ENCODE results near the gene SUPT20HL2.
A peak's percentile ranks its signal among the peaks of the same experiment; 100 is the strongest.
"Not testable (repeated sequence)": the region's sequence is repeated elsewhere in the genome, so short reads cannot be mapped to it uniquely, and the experiment has no call there.

Gene SUPT20HL2

GRCh38 chrX:24309580-24310374, 4.1 kb downstream of the SUPT20HL2 start:
- DNase-seq, result not testable (repeated sequence)

- not testable (repeated sequence) for DNase-seq
Measured at GRCh38 chrX:24308803-24309202, 5.1 kb downstream of the SUPT20HL2 start.

- DNase-seq, result no peak
Measured at GRCh38 chrX:24306440-24306839, 7.4 kb downstream of the SUPT20HL2 start.

DNA sequence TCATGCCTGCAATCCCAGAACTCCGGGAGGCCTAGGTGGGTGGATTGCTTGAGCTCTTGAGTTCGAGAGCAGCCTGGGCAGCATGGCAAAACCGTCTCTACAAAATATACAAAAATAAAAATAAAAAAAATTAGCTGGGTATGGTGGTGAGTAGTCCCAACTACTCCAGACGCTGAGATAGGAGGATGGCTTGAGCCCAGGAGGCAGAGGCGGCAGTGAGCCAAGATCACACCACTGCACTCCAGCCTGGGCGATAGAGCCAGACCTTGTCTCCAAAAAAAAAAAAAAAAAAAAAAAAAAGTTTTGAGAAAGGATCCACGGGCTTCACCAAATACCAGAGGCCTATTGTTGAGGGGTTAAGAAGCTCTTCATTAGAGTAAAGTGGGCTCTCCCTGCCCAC, 8.0 kb downstream of the SUPT20HL2 start:
- DNase-seq, result no peak

GRCh38 chrX:24301806-24302205, 12.1 kb downstream of the SUPT20HL2 start:
- no peak for DNase-seq

DNA sequence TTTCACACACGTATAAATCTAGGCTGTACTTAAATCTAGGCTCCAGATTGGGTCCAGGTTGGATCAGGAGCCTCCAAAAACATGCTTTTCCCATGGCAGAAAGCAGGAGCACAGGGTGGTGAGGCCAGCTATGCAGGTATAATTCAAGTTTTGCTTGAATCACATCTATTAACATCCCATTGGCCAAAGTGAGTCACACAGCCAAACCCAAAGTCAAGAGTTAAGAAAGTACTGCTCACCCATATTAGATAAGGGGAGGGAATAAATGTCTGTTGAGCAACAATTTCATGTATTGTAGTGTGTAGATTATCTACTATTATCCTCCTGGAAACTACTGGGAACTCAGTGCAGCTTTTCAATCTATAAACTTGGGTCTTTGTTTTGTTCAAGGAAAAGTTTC, 12.8 kb downstream of the SUPT20HL2 start:
- no peak for DNase-seq

GRCh38 chrX:24298191-24298590, 15.7 kb downstream of the SUPT20HL2 start:
- DNase-seq, result no peak

- peak; percentile 56 for DNase-seq
Measured at GRCh38 chrX:24294619-24295018, 19.2 kb downstream of the SUPT20HL2 start.

DNA sequence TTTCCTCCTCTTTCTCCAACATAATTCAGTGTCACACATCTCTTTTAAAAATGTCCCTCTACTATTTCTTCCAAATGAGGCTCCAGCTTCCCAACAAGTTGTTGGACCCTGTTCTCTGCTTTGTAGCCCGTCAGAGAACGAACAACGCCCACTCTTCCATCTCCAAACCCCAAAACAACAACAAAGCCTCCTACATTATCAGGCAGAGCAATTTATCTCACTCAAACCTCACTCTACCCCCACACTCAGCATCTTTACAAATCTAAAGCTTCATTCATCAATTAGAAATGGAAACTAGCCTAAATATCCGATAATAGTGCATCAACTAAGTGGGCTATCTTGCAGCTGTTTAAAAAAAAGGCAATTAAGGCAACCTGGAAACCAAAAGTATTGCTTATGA, 20.5 kb downstream of the SUPT20HL2 start:
- no peak for DNase-seq

GRCh38 chrX:24292353-24292752, 21.5 kb downstream of the SUPT20HL2 start:
- DNase-seq, result no peak

- DNase-seq, result no peak
Measured at GRCh38 chrX:24285082-24285481, 28.8 kb downstream of the SUPT20HL2 start.

- DNase-seq, result no peak
Measured at GRCh38 chrX:24283127-24283794, 30.6 kb downstream of the SUPT20HL2 start.

DNA sequence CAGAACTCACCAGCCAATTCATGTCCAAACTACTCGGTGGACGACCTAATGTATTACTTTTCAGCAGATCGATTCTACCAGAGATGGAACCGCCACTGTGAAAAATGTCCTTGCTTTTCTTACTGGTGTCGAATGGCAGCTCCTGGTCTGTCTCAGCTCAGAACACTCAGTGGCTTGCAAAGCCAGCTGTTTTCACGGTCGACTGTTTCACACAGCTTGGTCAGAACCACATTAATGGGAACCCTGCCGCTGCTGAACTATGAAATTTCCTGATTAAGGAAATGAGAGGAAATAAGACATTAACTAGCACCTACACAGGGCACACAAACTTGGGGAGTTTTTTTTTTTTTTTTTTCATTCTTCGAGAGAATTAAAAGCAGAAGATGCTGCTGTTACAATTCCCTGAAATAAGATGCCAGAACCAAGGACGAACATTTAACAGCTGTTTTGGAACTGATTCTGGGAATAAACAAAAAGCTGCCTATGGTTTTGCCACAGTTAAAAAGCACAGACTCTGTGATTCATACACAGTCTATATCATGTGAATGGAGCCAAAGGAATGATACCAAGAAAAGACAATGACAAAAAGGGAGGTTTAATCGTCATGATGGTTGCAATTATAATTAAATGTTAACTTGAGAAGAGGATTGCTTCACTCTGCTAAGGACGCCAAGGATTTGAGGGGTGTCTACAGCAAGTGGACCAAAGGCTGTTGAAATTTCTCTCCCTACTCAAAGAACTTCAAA, 31.3 kb downstream of the SUPT20HL2 start:
- DNase-seq, result no peak

GRCh38 chrX:24277405-24277804, 36.5 kb downstream of the SUPT20HL2 start:
- DNase-seq, result no peak

- DNase-seq, result no peak
Measured at GRCh38 chrX:24276015-24276414, 37.9 kb downstream of the SUPT20HL2 start.

GRCh38 chrX:24271262-24271661, 42.6 kb downstream of the SUPT20HL2 start:
- no peak for DNase-seq

- no peak for DNase-seq
Measured at GRCh38 chrX:24268786-24269185, 45.1 kb downstream of the SUPT20HL2 start.

- DNase-seq, result no peak
Measured at GRCh38 chrX:24266996-24267395, 46.9 kb downstream of the SUPT20HL2 start.

DNA sequence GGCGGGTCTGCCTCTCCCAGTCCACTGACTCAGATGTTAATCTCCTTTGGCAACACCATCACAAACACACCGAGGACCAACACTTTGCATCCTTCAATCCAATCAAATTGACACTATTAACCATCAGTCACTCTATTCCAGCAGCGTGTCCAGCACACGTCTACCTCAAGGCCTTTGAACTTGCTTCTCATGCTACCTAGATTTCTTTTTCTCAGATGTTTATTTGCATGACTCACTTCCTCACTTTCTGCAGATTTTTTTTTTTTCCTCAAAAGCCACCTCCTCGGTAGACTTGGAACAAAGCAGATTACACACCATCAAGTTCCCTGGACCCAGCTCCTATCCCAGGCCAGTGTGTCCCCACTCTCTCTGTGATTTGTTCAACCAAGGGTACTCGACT, 49.5 kb downstream of the SUPT20HL2 start:
- no peak for DNase-seq

- no peak for DNase-seq
Measured at GRCh38 chrX:24262309-24262708, 51.6 kb downstream of the SUPT20HL2 start.

Measured in activated CD8-positive, alpha-beta memory T cell treated with anti-CD3 and anti-CD28 coated beads, Interleukin-2, amount 50 U/mL, for 48 hours (primary cell).